Glomerular visceral epithelial cell (primary cell): ENCODE results near the gene TSPAN7.

Source experiments
- DNase-seq: peaks from one replicate; pipeline ENCODE4 v3.0.0-alpha.2; 2016; ENCODE audit errors: extremely low spot score

The TSPAN7 gene

DNA sequence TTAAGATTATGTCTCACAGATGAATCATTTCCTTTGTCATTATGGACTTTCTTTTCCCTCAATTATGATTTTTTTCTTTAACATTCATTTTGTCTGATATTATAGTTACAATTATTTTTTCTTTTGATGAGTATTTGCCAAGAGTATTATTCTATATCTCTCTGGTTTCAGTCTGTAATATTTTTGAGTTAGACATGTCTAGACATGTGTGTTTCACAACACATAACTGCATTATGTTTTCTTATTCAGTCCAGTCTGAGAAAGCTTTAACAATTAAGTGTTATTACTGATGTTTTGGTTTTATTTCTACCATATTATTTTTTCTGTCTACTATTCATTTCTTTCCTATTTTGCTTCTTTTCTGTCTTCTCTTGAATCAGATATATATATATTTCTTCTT lies 131.6 kb downstream of the TSPAN7 start:
- DNase-seq = no peak

GRCh38 chrX:38694394-38694793 lies 133.1 kb downstream of the TSPAN7 start:
- no peak for DNase-seq

GRCh38 chrX:38697461-38697860 lies 136.1 kb downstream of the TSPAN7 start:
- no peak for DNase-seq

- DNase-seq = no peak
These were observed 137.8 kb downstream of the TSPAN7 start for GRCh38 chrX:38699121-38699520.

GRCh38 chrX:38699696-38700095 lies 138.4 kb downstream of the TSPAN7 start:
- no peak for DNase-seq

DNA sequence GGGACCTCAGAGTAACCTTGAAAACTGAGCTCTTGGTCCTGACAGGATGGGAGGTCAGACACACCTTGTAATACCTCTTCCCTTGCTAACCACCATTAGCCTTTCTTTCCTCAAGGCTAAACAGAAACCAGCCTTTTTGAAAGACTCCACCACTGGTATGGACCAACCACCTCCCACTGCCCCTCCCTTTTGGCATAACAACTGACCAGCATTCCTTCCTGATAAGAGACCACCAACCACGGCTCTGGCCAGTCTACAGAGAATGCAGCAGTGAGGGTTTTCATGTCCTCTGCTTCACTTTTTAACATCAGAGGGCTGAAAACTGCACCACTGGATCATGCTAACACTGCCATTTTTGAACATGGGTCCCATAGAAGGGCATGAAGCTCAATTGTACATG lies 139.7 kb downstream of the TSPAN7 start:
- DNase-seq = no peak

DNA sequence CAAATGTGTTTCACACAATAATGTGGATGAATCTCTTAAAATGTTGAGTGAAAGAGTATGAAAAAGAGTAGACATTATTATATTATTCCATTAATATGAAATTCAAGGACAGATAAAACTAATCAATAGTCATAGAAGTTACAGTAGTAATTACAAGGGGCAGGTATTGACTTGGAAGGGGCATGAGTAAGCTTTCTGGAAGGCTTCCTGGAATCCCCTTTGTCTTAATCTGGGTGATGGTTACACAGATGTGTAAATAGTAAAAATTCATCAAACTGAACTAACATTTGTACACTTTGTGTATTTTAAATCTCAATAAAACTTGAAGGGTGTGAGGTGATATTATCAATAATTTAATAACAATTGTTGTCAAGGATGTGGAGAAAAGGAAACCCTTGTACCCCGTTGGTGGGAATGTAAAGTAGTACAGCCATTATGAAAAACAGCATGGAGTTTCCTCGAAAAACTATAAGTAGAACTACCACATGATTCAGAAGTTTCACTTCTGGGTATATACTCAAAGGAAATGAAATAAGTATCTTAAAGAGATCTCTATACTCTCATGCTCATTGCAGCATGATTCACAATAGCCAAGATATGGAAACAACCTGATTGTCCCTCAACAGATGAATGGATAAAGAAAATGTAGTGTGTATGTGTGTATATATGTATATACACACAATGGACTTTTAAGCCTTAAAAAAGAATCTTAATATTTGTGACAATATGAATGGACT lies 143.0 kb downstream of the TSPAN7 start:
- no peak for DNase-seq

DNA sequence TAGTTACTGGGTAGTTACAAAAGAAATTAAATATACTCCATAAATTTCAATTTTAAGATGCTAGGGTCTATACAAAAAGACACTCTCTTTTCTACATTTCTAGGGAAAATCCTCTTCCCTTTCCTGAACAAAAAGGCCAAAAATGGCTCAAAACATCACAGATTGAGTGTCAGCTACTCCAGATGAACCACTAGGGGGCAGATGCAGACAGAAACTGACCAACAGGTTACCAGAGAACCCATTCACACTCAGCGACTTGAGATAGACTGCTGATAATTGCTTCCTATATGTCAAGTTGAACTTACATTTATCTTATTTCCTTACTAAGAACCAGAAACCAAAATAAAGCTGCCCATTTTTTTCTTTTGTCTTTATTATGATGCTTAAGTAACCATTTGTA lies 156.5 kb downstream of the TSPAN7 start:
- DNase-seq = no peak

DNA sequence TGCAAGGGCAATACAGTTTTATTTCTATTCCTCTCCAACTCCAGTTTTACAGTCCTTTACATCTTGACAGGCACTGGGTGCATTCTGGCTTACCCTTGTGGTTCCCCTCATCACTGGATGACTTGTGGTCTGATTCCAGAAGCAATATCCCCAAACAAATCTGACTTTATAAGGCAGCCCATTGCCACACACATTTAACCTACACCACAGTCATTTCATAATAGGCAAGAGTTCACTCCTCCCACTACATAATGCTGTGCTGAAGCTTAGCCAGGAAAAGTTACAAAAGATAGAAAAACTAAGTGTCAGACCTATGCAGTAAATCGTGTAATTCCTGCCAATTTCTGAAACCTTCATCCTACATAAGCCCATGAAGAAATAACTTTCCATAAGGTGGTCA lies 157.0 kb downstream of the TSPAN7 start:
- DNase-seq = no peak

GRCh38 chrX:38726612-38727011 lies 165.3 kb downstream of the TSPAN7 start:
- DNase-seq = no peak

DNA sequence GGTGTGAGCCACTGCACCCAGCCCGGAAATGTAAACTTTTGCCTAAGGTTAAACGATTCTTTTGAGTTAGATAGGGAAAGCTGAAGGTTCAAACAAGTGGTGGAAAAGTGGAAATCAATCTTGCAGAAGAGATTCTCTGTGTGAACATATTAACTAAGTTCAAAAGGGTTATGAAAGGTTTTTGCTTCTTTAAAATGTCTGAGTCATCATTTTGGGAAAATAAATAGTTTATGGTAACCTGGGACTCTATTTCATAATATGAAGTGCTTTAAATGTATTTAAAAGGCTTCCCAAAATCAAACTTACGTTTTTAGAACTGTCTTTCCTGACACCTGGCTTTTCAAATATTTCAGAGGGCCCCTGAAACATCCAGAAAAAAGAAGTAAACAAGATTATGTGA lies 166.3 kb downstream of the TSPAN7 start:
- DNase-seq = no peak

DNA sequence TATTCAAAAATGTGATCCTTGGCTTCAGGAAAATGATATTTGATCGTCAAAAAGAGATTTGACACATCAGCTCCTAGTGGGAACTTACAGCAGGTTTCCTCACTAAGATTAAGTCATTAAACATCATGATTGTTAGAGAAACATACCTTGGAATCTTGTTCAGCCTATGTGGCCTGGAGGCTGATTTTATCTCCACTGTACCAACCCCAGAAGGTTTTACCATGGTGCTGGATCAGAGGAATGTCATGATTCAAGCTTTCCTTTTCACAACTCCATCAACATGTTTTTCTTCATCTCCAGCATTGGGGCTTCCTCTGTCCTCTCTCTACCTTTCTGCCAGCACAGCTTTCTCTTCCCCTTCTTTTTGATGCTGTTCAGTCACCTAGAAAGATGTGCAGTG lies 171.5 kb downstream of the TSPAN7 start:
- DNase-seq = no peak
